MM.1S (cell line): ENCODE measurements around the gene TBL1X.

Experiments
- DNase-seq: peaks from one replicate; pipeline ENCODE4 v3.0.0-alpha.2; 2015
- H2AFZ ChIP-seq: fragments of 300-600 bp; sonication (generic); 2 replicates; pipeline ENCODE4 v1.6.0; 2016; ENCODE audit warnings: antibody characterized with exemption, low read length
- H3F3A ChIP-seq: fragments of 300-600 bp; sonication (generic); 2 replicates; pipeline ENCODE4 v1.6.1; 2016; ENCODE audit warnings: mild to moderate bottlenecking, antibody characterized with exemption, low read length, moderate library complexity, mixed read lengths; ENCODE audit not compliant: insufficient read depth
- H3K27ac ChIP-seq: fragments of 300-600 bp; sonication (generic); 2 replicates; pipeline ENCODE4 v1.5.1; 2016; ENCODE audit warnings: mild to moderate bottlenecking, low read length
- H3K27me3 ChIP-seq: fragments of 300-600 bp; sonication (generic); replicated peaks from 2 replicates; pipeline ENCODE4 v1.6.0; 2016; ENCODE audit warnings: low read length; ENCODE audit not compliant: insufficient read depth
- H3K36me3 ChIP-seq: fragments of 300-600 bp; sonication (generic); replicated peaks from 2 replicates; pipeline ENCODE4 v1.6.1; 2016; ENCODE audit warnings: mild to moderate bottlenecking, low read length, mixed read lengths; ENCODE audit not compliant: insufficient read depth
- H3K4me1 ChIP-seq: fragments of 300-600 bp; sonication (generic); 2 replicates; pipeline ENCODE4 v1.6.1; 2016; ENCODE audit warnings: low read length, mixed read lengths
- H3K4me2 ChIP-seq: fragments of 300-600 bp; sonication (generic); 2 replicates; pipeline ENCODE4 v1.6.0; 2016; ENCODE audit warnings: low read depth, low read length
- H3K4me3 ChIP-seq: fragments of 300-600 bp; sonication (generic); 2 replicates; pipeline ENCODE4 v1.5.1; 2016; ENCODE audit warnings: low read length, mixed read lengths
- H3K79me2 ChIP-seq: fragments of 300-600 bp; sonication (generic); 2 replicates; pipeline ENCODE4 v1.6.1; 2016; ENCODE audit warnings: mixed run types, low read length, mixed read lengths
- H3K9ac ChIP-seq: fragments of 300-600 bp; sonication (generic); 2 replicates; pipeline ENCODE4 v1.6.1; 2016; ENCODE audit warnings: low read length, mixed read lengths
- H3K9me2 ChIP-seq: fragments of 300-600 bp; sonication (generic); replicated peaks from 2 replicates; pipeline ENCODE4 v1.6.1; 2016; ENCODE audit warnings: mild to moderate bottlenecking, low read length, mixed read lengths; ENCODE audit not compliant: insufficient read depth
- H3K9me3 ChIP-seq: fragments of 300-600 bp; sonication (generic); replicated peaks from 2 replicates; pipeline ENCODE4 v1.6.1; 2016; ENCODE audit warnings: mild to moderate bottlenecking, low read length, mixed read lengths; ENCODE audit not compliant: insufficient read depth
- H4K20me1 ChIP-seq: fragments of 300-600 bp; sonication (generic); 2 replicates; pipeline ENCODE4 v1.6.1; 2016; ENCODE audit warnings: mild to moderate bottlenecking, low read length, moderate library complexity, mixed read lengths; ENCODE audit not compliant: insufficient read depth
- CTCF ChIP-seq: fragments of 300-600 bp; sonication (generic); IDR thresholded peaks from 2 replicates; pipeline ENCODE4 v1.5.1; 2016; ENCODE audit warnings: antibody characterized with exemption, low read length, mixed read lengths
- EZH2 ChIP-seq: fragments of 300-600 bp; sonication (generic); optimal IDR thresholded peaks from 2 replicates; pipeline ENCODE3; 2017; ENCODE audit warnings: low read depth, mild to moderate bottlenecking, antibody characterized with exemption, low read length, mixed read lengths
- EZH2phosphoT487 ChIP-seq: fragments of 300-600 bp; sonication (generic); IDR thresholded peaks from 2 replicates; pipeline ENCODE4 v1.6.1; 2018; ENCODE audit warnings: antibody characterized with exemption, low read length

The TBL1X gene

GRCh38 chrX:9611436-9612145, 146.7 kb downstream of the TBL1X start:
- Histone ChIP-seq H2AFZ (no peak overlapping the region), H3K27ac (no peak overlapping the region), H3K36me3 (no peaks in the 10 kb centered on the region), H3K79me2 (peaks cover 56% of the 10 kb centered on the region), H4K20me1 (no peaks in the 10 kb centered on the region), H3K4me2 (no peak overlapping the region), H3F3A (no peaks in the 10 kb centered on the region), H3K27me3 (no peaks in the 10 kb centered on the region), H3K4me3 (no peak overlapping the region), H3K4me1 (no peaks in the 10 kb centered on the region), H3K9ac (no peak overlapping the region), H3K9me3 (no peaks in the 10 kb centered on the region), H3K9me2 (no peaks in the 10 kb centered on the region)
- DNase-seq, result no peak
- no peak for TF ChIP-seq EZH2
- no peak for TF ChIP-seq EZH2phosphoT487
- no peak for TF ChIP-seq CTCF

- Histone ChIP-seq H3K9ac (no peak overlapping the region), H3K9me3 (no peaks in the 10 kb centered on the region), H3K27ac (no peak overlapping the region), H3K36me3 (no peaks in the 10 kb centered on the region), H3K9me2 (no peaks in the 10 kb centered on the region), H3K79me2 (peaks cover 58% of the 10 kb centered on the region), H2AFZ (no peak overlapping the region), H3K4me2 (no peak overlapping the region), H3K27me3 (no peaks in the 10 kb centered on the region), H3K4me1 (no peaks in the 10 kb centered on the region), H4K20me1 (no peaks in the 10 kb centered on the region), H3K4me3 (no peak overlapping the region), H3F3A (no peaks in the 10 kb centered on the region)
- no peak for DNase-seq
- TF ChIP-seq CTCF (no peak), EZH2 (no peak), EZH2phosphoT487 (no peak)
These were observed 147.3 kb downstream of the TBL1X start for GRCh38 chrX:9612146-9612505.

- no peak for TF ChIP-seq EZH2phosphoT487
- no peaks in the 10 kb centered on the region for H3K36me3 ChIP-seq
- H3K4me2 ChIP-seq, result no peak overlapping the region
- no peaks in the 10 kb centered on the region for H4K20me1 ChIP-seq
- no peaks in the 10 kb centered on the region for H3F3A ChIP-seq
- no peak overlapping the region for H2AFZ ChIP-seq
- no peaks in the 10 kb centered on the region for H3K9me2 ChIP-seq
- H3K79me2 ChIP-seq, result peaks cover 59% of the 10 kb centered on the region
- no peak overlapping the region for H3K9ac ChIP-seq
- H3K27ac ChIP-seq, result no peak overlapping the region
- no peak for DNase-seq
- no peaks in the 10 kb centered on the region for H3K27me3 ChIP-seq
- no peaks in the 10 kb centered on the region for H3K9me3 ChIP-seq
- no peak overlapping the region for H3K4me3 ChIP-seq
- H3K4me1 ChIP-seq, result no peaks in the 10 kb centered on the region
These were observed 149.2 kb downstream of the TBL1X start for GRCh38 chrX:9614016-9614415.

GRCh38 chrX:9619133-9619532, 154.3 kb downstream of the TBL1X start:
- no peaks in the 10 kb centered on the region for H3K9me3 ChIP-seq
- H3F3A ChIP-seq, result no peaks in the 10 kb centered on the region
- H3K36me3 ChIP-seq, result no peaks in the 10 kb centered on the region
- no peaks in the 10 kb centered on the region for H3K9me2 ChIP-seq
- DNase-seq, result no peak
- H4K20me1 ChIP-seq, result no peaks in the 10 kb centered on the region
- H3K4me3 ChIP-seq, result no peak overlapping the region
- H3K9ac ChIP-seq, result no peak overlapping the region
- H2AFZ ChIP-seq, result no peak overlapping the region
- H3K4me2 ChIP-seq, result no peak overlapping the region
- TF ChIP-seq EZH2phosphoT487 (no peak), EZH2 (no peak), CTCF (no peak)
- H3K4me1 ChIP-seq, result no peaks in the 10 kb centered on the region
- H3K27me3 ChIP-seq, result no peaks in the 10 kb centered on the region
- no peak overlapping the region for H3K27ac ChIP-seq
- peaks cover 67% of the 10 kb centered on the region for H3K79me2 ChIP-seq
